HG03039 (cell line): ENCODE results near the gene WFIKKN1.

ENCODE experiments used
- ATAC-seq: cut with Tn5 transposase; IDR thresholded peaks from one replicate; pipeline ENCODE4 v1.9.1; 2021; ENCODE audit warnings: mild to moderate bottlenecking, moderate library complexity; ENCODE audit not compliant: unreplicated experiment

WFIKKN1 gene

GRCh38 chr16:621526-622105, 9.2 kb upstream of the WFIKKN1 start:
- no peak for ATAC-seq

GRCh38 chr16:622920-623280, 7.9 kb upstream of the WFIKKN1 start:
- ATAC-seq: no peak

- no peak for ATAC-seq
These were observed 6.2 kb upstream of the WFIKKN1 start for GRCh38 chr16:624526-625070.

- ATAC-seq: no peak
These were observed 5.4 kb upstream of the WFIKKN1 start for GRCh38 chr16:625117-625976.

- no peak for ATAC-seq
These were observed 4.6 kb upstream of the WFIKKN1 start for GRCh38 chr16:625977-626765.

GRCh38 chr16:626787-627453, 3.9 kb upstream of the WFIKKN1 start:
- ATAC-seq: no peak

- ATAC-seq: no peak
These were observed 3.1 kb upstream of the WFIKKN1 start for GRCh38 chr16:627454-628239.

GRCh38 chr16:628321-629061, 2.3 kb upstream of the WFIKKN1 start:
- no peak for ATAC-seq

- no peak for ATAC-seq
These were observed 1.5 kb upstream of the WFIKKN1 start for GRCh38 chr16:629185-629832.

- ATAC-seq: no peak
These were observed 944 bp upstream of the WFIKKN1 start for GRCh38 chr16:629833-630248.

GRCh38 chr16:630249-630814, 453 bp upstream of the WFIKKN1 start:
- ATAC-seq: no peak

- ATAC-seq: no peak
These were observed 1.1 kb downstream of the WFIKKN1 start for GRCh38 chr16:631808-632358.

- ATAC-seq: no peak
These were observed 1.9 kb downstream of the WFIKKN1 start for GRCh38 chr16:632486-633335.

- no peak for ATAC-seq
These were observed 2.7 kb downstream of the WFIKKN1 start for GRCh38 chr16:633336-634050.

- no peak for ATAC-seq
These were observed 3.4 kb downstream of the WFIKKN1 start for GRCh38 chr16:634051-634670.

- no peak for ATAC-seq
These were observed 4.2 kb downstream of the WFIKKN1 start for GRCh38 chr16:634996-635395.
